GM12864 (cell line): ENCODE data around the gene TMEM169.

Experiments used
- DNase-seq: peaks from one replicate; pipeline ENCODE4 v3.0.0-alpha.2; 2011; ENCODE audit warnings: low read depth
- H3K4me3 ChIP-seq: 2 replicates; pipeline ENCODE4 v1.5.1; 2011; ENCODE audit warnings: mild to moderate bottlenecking, low read depth, low read length, control low read depth
- CTCF ChIP-seq: IDR thresholded peaks from 2 replicates; pipeline ENCODE4 v1.5.1; 2011; ENCODE audit warnings: low read depth, mild to moderate bottlenecking, moderate library complexity, low read length, control low read depth, inconsistent platforms; ENCODE audit errors: missing control alignments

TMEM169 gene

GRCh38 chr2:216043949-216044348 lies 37.8 kb upstream of the TMEM169 start:
- DNase-seq = no peak
- no peak overlapping the region for H3K4me3 ChIP-seq
- no peak for TF ChIP-seq CTCF

- H3K4me3 ChIP-seq = no peak overlapping the region
- DNase-seq = no peak
- no peak for TF ChIP-seq CTCF
Measured at GRCh38 chr2:216044883-216045486, 36.7 kb upstream of the TMEM169 start.

- no peak for DNase-seq
- H3K4me3 ChIP-seq = no peak overlapping the region
- no peak for TF ChIP-seq CTCF
Measured at GRCh38 chr2:216047397-216047796, 34.3 kb upstream of the TMEM169 start.

GRCh38 chr2:216049452-216049851 lies 32.3 kb upstream of the TMEM169 start:
- TF ChIP-seq CTCF = no peak
- H3K4me3 ChIP-seq = no peak overlapping the region
- DNase-seq = no peak

GRCh38 chr2:216051350-216051749 lies 30.4 kb upstream of the TMEM169 start:
- TF ChIP-seq CTCF = no peak
- H3K4me3 ChIP-seq = no peak overlapping the region
- no peak for DNase-seq

- no peak for TF ChIP-seq CTCF
- no peak overlapping the region for H3K4me3 ChIP-seq
- no peak for DNase-seq
Measured at GRCh38 chr2:216052420-216052819, 29.3 kb upstream of the TMEM169 start.

- no peak for DNase-seq
- H3K4me3 ChIP-seq = no peak overlapping the region
- no peak for TF ChIP-seq CTCF
Measured at GRCh38 chr2:216055680-216056079, 26.0 kb upstream of the TMEM169 start.
